GM19239 (cell line): ENCODE data around the gene SKAP2.

Source experiments
- DNase-seq: peaks from one replicate; pipeline ENCODE4 v3.0.0; 2011; ENCODE audit warnings: low spot score; ENCODE audit not compliant: insufficient read length
- FAIRE-seq: peaks from 2 replicates; lab custom pipeline; 2011; peaks lifted over from hg19 to GRCh38; lab: Jason Lieb, UNC

Gene SKAP2

GRCh38 chr7:26673271-26673670, 191.1 kb downstream of the SKAP2 start:
- FAIRE-seq, result peak; percentile 39
- DNase-seq, result no peak

- no peak for FAIRE-seq
These were observed 193.5 kb downstream of the SKAP2 start for GRCh38 chr7:26670841-26671240.

GRCh38 chr7:26670290-26670689, 194.1 kb downstream of the SKAP2 start:
- DNase-seq (no peak), FAIRE-seq (no peak)

More at GRCh38 chr7:26670841-26671240, 193.5 kb downstream of the SKAP2 start:
- no peak for DNase-seq

- no peak for FAIRE-seq
- no peak for DNase-seq
These were observed 195.6 kb downstream of the SKAP2 start for GRCh38 chr7:26668821-26669220.

GRCh38 chr7:26667514-26668133, 196.8 kb downstream of the SKAP2 start:
- DNase-seq (no peak), FAIRE-seq (peak; percentile 98)

GRCh38 chr7:26664735-26665416, 199.5 kb downstream of the SKAP2 start:
- peak; percentile 86 for FAIRE-seq

GRCh38 chr7:26664274-26664673, 200.1 kb downstream of the SKAP2 start:
- DNase-seq (no peak), FAIRE-seq (no peak)

More at GRCh38 chr7:26664735-26665416, 199.5 kb downstream of the SKAP2 start:
- peak; percentile 8 for DNase-seq

GRCh38 chr7:26663874-26664273, 200.5 kb downstream of the SKAP2 start:
- FAIRE-seq (no peak), DNase-seq (no peak)

- no peak for DNase-seq
- FAIRE-seq, result no peak
These were observed 201.7 kb downstream of the SKAP2 start for GRCh38 chr7:26662646-26663045.

- DNase-seq (no peak), FAIRE-seq (no peak)
These were observed 205.3 kb downstream of the SKAP2 start for GRCh38 chr7:26659121-26659520.

GRCh38 chr7:26658389-26659084, 205.9 kb downstream of the SKAP2 start:
- DNase-seq (no peak), FAIRE-seq (no peak)

- no peak for DNase-seq
These were observed 206.6 kb downstream of the SKAP2 start for GRCh38 chr7:26657686-26658388.

GRCh38 chr7:26657206-26657641, 207.2 kb downstream of the SKAP2 start:
- FAIRE-seq, result no peak

More at GRCh38 chr7:26657686-26658388, 206.6 kb downstream of the SKAP2 start:
- FAIRE-seq, result no peak

GRCh38 chr7:26656735-26657134, 207.7 kb downstream of the SKAP2 start:
- no peak for FAIRE-seq
- DNase-seq, result no peak

More at GRCh38 chr7:26657206-26657641, 207.2 kb downstream of the SKAP2 start:
- no peak for DNase-seq

GRCh38 chr7:26655781-26656180, 208.6 kb downstream of the SKAP2 start:
- no peak for DNase-seq
- FAIRE-seq, result no peak

GRCh38 chr7:26653430-26654399, 210.7 kb downstream of the SKAP2 start:
- FAIRE-seq (no peak), DNase-seq (no peak)

- DNase-seq (no peak), FAIRE-seq (no peak)
These were observed 211.8 kb downstream of the SKAP2 start for GRCh38 chr7:26652401-26653100.

- FAIRE-seq (no peak), DNase-seq (no peak)
These were observed 214.3 kb downstream of the SKAP2 start for GRCh38 chr7:26650103-26650502.

GRCh38 chr7:26649388-26649787, 215.0 kb downstream of the SKAP2 start:
- FAIRE-seq (no peak), DNase-seq (no peak)
